HL-60 (cell line): ENCODE data around the gene SPC25.

Experiments
- CTCF ChIP-seq: IDR thresholded peaks from one replicate; pipeline ENCODE4 v1.5.1; 2011; ENCODE audit warnings: low read length, control low read depth, inconsistent platforms; ENCODE audit not compliant: insufficient read depth
- TF ChIP-seq, protein P1 (sequence below): IDR thresholded peaks from 2 replicates; pipeline ENCODE4 v1.6.1; 2012; ENCODE audit warnings: low read depth; ENCODE audit not compliant: insufficient replicate concordance

- no peak for TF ChIP-seq CTCF
- TF ChIP-seq, protein P1, sequence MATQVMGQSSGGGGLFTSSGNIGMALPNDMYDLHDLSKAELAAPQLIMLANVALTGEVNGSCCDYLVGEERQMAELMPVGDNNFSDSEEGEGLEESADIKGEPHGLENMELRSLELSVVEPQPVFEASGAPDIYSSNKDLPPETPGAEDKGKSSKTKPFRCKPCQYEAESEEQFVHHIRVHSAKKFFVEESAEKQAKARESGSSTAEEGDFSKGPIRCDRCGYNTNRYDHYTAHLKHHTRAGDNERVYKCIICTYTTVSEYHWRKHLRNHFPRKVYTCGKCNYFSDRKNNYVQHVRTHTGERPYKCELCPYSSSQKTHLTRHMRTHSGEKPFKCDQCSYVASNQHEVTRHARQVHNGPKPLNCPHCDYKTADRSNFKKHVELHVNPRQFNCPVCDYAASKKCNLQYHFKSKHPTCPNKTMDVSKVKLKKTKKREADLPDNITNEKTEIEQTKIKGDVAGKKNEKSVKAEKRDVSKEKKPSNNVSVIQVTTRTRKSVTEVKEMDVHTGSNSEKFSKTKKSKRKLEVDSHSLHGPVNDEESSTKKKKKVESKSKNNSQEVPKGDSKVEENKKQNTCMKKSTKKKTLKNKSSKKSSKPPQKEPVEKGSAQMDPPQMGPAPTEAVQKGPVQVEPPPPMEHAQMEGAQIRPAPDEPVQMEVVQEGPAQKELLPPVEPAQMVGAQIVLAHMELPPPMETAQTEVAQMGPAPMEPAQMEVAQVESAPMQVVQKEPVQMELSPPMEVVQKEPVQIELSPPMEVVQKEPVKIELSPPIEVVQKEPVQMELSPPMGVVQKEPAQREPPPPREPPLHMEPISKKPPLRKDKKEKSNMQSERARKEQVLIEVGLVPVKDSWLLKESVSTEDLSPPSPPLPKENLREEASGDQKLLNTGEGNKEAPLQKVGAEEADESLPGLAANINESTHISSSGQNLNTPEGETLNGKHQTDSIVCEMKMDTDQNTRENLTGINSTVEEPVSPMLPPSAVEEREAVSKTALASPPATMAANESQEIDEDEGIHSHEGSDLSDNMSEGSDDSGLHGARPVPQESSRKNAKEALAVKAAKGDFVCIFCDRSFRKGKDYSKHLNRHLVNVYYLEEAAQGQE = no peak
These were observed 36.6 kb upstream of the SPC25 start for GRCh38 chr2:168926621-168927386.
